NCI-H2227 (cell line): ENCODE results near the gene DBN1.

Experiments
- DNase-seq: peaks from one replicate; lab custom pipeline; 2025; ENCODE audit not compliant: unreplicated experiment; lab: John Stamatoyannopoulos, UW

The DBN1 gene

GRCh38 chr5:177457852-177458681 lies 15.4 kb downstream of the DBN1 start:
- no peak for DNase-seq

- DNase-seq = peak; percentile 96
Observed at GRCh38 chr5:177456976-177457851, 16.2 kb downstream of the DBN1 start.

DNA sequence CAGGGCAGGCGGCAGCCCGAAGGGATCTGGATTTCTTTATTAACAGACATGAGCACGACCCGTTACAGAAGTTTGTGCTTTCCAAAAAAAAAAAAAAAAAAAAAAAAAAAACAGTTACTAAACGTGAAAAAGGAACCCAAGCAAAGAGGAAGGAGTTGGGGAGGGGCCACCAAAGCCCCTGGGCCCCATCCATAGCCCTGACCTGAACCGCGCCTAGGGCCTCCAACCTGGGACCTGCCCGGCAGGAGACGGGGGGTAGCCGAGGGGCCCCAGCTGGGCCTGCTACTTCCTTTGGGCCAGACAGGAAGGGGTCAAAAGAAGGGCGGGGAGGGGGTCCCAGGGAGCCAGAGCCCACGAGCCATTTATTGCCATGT lies 16.9 kb downstream of the DBN1 start:
- no peak for DNase-seq

DNA sequence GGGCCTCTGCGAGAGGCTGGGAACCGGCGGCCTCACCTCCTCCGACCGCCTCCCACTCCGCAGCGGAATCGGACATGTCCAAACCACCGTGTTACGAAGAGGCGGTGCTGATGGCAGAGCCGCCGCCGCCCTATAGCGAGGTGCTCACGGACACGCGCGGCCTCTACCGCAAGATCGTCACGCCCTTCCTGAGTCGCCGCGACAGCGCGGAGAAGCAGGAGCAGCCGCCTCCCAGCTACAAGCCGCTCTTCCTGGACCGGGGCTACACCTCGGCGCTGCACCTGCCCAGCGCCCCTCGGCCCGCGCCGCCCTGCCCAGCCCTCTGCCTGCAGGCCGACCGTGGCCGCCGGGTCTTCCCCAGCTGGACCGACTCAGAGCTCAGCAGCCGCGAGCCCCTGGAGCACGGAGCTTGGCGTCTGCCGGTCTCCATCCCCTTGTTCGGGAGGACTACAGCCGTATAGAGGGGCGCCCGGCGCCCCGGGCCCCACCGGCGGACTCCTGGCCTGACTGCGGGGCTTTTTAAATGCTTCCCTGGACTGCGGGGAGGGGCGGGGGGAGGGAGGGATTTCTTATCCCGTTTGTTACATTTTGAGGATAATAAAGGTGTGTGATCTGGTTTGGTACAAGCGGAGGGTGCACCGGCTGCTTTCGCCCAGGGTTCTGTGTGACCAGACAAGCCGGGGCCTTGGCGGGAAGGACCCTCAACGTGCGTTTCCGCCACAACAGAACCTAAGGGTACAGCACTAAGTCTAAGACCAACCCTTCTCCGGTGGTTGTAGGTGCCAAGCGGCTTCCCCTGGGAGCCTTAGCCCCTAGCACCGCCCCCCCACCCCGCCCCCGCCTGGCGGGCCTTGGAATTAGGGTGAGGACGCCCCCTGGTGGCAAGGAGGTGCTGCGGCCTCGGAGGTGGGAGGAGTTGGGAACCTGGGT lies 17.5 kb downstream of the DBN1 start:
- DNase-seq = peak; percentile 77

DNA sequence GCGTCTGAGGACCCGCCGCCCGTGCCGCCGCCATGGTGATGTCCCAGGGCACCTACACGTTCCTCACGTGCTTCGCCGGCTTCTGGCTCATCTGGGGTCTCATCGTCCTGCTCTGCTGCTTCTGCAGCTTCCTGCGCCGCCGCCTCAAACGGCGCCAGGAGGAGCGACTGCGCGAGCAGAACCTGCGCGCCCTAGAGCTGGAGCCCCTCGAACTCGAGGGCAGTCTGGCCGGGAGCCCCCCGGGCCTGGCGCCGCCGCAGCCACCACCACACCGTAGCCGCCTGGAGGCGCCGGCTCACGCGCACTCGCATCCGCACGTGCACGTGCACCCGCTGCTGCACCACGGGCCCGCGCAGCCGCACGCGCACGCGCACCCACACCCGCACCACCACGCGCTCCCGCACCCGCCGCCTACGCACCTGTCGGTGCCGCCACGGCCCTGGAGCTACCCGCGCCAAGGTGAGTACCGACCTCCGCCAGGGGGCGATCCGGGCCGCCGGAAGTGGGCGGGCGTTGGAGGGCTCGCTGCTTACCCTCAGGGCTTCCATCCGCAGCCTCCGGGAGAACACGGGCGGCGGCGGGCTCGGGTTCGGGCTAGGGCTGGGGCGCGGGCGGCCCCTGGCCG lies 18.3 kb downstream of the DBN1 start:
- DNase-seq = peak; percentile 89

DNA sequence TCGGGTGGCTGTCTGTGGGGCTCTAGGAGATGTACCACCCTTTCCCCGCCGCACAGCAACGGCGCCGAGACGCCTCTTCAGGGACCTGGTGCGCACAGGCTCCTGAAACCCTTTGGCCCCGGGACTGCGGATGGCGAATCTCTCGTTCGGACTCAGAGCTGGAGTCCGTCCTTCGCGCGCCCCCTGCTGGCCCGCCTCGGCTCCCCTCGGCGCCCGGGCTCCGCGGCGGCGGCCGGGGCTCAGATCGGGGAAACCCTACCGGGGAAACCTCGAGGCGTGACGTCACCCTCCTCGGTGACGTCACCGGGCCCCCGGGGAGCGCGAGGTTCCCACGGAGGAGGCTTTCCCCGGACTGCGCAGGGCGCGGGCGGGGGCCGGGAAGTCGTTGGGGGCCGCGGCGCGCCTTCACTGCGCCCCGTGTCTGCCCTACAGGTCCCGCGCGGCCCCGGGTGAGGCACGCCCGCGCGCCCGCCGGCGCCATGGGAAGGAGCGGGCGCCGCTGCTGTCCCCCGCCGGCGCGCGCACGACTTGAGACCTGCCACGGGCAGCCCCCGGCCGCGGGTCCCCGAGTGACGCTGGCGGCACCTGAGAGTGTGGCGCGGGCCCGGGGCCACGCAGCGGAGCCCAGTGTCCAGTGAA lies 18.9 kb downstream of the DBN1 start:
- peak; percentile 89 for DNase-seq

DNA sequence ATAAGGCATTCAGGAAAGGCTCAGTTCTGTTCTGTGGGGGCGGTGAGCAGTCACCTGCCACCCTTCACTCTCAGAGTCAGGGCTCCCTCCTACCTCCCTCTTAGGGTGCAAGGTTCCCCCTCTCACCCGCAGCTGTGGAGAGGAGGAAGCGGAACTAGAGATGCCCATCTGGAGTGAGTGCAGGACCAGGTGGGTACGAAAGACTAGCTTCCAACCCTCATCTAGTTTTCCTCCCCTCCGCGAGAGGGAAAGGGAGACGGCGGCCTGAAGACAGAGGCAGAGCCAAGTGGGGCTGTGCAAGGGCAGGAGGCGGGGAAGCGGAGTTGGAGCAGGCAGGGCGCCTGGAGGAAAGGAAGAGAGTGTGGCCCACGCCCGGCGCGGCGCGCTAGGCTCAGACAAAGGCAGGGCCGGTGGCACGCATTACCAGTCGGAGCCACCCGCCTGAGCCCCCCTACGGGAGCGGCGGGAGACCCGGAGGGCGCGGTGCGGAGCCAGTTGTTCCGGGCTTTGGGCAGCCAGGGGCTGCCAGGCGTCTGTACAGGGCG lies 19.5 kb downstream of the DBN1 start:
- peak; percentile 69 for DNase-seq

DNA sequence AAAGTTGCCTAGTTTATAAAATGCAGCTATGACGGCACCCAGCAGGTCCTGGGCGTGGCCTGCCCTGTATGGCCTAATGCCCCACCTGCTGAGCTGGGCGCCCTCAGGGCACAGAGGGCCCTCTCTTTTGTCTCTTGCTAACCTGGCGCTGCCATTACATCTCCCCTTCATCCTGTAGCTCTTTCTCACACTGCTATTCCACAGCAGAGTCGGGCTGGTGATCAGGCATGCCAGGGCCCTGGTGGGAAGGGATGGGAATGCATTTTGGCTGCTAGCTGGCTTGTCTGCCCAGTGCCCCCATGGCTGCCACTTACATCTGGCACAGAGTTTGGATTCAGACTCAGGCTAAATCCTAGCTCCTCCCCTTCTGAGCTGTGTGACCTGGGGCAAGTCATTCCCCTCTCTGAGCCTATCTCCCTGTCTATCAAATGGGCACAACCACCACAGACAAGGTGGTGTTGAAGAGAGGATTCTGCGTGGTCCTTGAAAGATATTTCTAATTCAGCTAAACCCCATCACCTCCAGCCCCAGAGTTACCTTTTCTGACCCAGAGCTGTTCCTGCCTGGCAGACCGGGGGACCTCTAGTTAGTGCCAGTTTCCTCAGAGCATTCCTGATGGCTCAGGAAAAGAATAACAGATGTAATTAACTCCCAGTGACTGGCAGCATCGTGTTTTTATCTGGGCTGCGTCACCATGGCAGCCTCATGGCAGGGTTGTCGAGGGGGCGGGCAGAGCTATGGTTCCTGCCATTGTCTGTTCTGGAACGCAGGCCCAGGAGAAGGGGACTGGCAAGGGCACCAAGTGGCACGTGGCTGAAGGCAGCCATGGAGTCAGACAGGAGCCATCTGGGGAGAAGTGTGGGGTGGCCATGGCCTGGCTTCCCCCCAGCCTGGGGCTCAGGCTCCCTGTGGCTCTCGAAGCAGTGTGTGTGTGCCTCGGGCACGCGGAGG lies 20.5 kb downstream of the DBN1 start:
- peak; percentile 29 for DNase-seq

DNA sequence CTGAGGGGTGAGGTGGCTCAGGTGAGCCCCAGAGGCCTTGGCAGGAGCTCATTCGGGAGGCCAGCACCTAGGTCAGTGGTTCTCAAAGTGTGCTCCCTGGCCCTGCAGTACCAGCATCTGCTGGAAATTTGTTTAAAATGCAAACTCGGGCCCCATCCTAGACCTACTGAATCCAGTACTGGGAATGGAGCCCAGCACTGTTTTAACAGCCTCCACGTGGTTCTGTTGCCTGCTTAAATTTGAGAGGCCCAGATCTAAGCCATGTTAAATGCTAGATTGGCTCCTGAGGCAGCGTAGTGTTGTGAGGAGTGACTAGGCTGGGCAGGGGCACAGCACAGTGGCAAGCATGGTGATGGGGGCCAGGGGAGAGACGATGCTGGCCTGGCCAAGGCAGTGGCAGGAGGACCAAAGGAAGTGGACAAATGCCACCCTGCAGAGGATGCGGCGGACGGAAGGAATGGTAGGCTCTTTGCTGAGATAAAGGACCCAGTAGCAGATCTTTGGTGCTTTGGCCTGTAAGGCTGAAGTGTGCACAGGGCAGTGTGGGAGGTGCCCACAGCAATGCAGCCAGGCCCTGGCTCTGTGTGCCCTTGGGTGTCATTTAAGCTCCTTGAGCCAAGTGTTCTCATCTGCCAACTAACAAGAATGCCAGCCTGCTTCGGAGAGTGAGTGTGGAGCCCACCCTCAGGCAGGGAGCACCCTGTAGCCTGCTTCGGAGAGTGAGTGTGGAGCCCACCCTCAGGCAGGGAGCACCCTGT lies 22.6 kb downstream of the DBN1 start:
- no peak for DNase-seq

DNA sequence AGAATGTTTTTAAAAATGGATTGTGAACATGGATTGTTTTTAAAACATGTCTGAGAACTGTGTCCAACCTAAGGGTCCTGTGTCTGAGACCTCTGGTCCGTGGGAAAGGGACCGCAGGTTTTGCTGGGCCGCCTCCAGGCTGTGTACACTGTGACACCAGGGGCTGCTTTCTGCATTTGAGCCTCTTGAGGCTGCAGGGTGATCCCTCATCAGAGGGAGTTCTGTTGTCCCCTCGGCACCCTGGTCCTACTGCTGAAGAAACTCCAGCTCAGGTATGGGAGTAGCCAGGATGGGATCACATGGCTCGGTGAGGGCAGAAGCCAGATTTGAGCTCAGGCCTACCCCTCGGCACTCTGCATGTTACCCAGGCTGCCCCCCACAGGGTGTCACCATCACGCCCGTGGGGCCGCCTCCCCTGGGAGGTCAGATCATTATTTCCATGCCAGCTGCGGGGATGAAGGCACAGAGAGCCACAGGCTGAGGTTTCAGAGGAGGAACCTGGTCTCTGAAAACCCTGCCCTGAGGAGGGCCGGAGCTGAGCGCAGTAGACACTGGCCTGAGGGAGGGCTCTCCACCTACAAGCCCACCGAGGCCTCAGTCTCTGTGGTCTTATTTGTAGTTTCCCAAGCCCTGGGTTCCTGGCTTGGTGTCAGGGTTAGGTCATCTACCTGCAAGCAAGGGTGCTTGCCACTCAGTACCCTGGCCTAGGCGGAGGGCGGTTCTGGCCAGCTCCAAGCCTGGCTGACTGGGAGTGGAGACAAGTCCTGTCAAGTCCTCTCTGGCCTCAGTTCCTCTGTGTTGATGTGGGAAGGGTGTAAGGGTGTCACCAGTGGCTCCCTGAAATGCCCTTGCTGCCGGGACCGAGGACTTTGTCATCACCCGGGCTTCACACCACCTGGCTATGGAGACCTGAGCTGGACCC lies 24.0 kb downstream of the DBN1 start:
- DNase-seq = no peak

GRCh38 chr5:177448244-177448950 lies 25.0 kb downstream of the DBN1 start:
- no peak for DNase-seq

DNA sequence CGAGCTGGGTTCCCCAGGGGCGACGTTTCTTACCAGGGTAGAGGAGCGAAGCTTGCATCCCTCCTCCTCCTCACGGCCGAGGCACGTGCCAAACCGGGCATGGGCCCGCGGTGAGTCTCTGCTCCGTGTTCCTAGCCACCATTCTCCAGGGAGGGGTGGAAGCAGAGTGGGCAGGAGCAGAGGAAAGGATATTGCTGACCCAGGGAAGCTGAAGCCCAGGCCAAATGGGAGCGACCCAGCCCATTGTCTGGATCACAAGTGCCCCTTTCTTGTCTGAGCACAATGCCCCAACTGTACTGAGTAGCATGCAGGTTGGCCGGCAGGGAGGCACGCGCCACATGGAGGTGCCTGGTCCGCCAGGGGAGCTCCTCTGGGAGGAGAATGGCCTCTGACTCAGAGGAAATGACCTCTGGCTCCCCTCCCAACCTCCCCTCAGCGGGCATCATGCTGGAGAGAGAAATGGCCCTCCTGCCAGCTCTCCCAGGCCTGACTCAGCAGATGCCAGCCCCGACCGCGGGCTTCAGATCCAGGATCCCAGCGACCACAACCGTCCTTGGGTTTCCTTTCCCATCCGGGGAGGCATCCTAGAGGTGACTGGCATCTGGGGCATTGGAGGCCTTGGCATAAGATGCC lies 25.7 kb downstream of the DBN1 start:
- DNase-seq = peak; percentile 45

GRCh38 chr5:177447066-177447610 lies 26.3 kb downstream of the DBN1 start:
- peak; percentile 87 for DNase-seq

GRCh38 chr5:177446200-177447065 lies 27.0 kb downstream of the DBN1 start, which contains the start of gene PRR7:
Gene PRR7 (plus strand): TSS chr5:177446814. CDS start chr5:177455068, 8,254 bp downstream.
- DNase-seq = peak; percentile 82

GRCh38 chr5:177445917-177446199 lies 27.6 kb downstream of the DBN1 start:
- no peak for DNase-seq
